HG03097 (cell line): ENCODE data around the gene KCNG2.

ENCODE experiments used
- ATAC-seq: cut with Tn5 transposase; IDR thresholded peaks from one replicate; pipeline ENCODE4 v1.9.1; 2021; ENCODE audit not compliant: unreplicated experiment, low FRiP score

Gene KCNG2

DNA sequence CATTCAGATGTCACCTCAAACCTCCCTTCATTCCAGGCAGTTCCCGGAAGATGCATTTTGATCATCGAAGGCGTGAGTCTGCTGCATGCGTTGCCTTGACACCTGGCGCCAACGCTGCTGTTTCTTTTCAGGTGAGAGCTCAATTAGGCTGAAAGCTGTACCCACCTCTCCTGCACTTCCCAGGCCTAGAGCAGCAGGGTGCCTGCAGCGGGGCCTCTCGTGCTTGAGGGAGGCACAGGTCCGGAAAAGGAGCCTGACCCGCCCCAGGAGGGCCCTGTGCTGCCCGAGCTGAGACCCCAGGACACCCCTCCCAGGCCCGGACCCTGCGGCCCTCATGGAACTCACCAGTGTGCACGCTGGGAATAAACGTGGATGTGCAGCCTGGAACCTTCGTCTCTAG, 31.4 kb upstream of the KCNG2 start:
- ATAC-seq = no peak

DNA sequence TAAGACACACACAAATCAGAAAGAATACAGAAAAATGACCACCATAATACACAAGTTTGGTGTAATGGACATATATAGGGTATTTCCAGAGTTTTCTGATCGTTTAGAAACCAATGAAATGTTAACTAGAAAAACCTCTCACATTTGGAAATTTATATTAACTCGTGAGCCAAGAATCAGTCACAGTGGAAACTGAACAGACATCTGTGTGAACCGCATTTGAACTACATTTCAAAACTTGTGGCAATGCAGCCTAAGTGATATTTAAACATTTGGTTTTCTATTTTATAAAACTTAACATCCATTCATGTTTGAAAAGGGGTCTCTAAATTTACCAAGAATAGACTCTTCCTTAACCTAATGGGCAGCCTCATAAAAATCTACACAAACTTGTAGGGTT, 29.0 kb upstream of the KCNG2 start:
- no peak for ATAC-seq

DNA sequence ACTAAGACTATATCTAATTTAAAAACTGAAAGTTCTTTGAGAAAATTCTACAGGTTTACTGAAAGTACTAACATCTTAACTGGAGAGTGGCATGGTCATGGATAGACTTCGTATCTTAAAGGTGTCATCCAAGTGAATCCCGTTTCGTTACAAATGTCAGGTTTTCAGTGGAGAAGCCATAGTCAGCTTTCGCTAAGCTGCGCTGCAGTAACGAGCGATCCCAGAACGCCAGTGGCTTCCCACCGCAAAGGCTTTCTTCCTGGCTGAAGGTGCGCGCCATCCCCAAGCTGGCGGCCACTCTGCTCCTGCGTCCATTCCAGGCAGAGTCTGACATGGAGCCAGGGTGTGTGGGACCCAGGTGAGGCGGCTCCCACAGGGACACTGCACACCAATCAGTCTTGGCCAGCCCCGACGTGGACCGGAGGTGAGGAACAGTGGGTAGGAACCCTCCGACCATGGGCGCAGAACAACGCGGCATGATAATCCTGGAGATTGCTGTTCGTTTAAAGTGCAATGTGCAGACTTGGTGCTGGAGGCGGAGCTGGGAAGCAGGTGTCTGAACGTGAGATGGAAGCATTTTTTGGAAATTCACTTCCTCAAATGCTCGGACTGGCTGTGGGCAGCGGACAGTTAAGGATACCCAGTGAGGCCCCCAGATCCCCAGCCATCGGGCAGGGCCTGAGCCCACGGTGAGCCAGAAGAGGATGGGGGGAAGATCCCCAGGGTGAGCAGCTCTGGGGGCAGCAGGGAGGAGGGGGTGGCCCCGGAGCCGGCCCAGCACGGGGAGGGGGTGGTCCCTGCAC, 27.8 kb upstream of the KCNG2 start:
- ATAC-seq = no peak

DNA sequence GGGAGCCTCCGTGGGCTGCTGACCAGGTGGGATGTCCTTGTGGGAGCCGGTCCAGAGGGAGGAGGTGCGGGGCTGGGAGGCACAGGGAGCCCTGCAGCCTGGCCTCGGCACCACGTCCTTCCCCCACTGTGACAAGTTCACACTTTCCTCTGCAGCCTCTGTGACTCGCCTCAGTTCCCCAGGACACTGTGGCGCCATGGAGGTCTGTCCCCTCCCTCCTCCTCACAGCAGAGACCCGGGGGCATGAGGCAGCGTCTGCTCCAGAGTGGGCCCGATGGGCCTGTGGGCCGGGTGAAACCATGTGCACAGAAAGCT, 27.3 kb upstream of the KCNG2 start:
- ATAC-seq = no peak

DNA sequence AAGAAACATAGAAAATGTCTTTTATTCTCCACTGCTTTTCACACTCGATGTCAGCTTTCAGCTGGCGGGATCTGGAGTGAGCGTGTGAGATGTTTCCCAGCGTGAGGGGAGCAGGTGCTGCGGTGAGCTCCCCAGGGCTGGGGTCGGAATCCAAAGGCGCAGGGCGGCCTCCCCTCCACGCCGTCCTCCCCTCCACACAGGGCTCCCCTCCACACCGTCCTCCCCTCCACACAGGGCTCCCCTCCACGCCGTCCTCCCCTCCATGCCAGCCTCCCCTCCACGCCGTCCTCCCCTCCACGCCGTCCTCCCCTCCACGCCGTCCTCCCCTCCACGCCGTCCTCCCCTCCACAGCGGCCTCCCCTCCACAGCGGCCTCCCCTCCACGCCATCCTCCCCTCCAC, 26.9 kb upstream of the KCNG2 start:
- ATAC-seq = no peak

DNA sequence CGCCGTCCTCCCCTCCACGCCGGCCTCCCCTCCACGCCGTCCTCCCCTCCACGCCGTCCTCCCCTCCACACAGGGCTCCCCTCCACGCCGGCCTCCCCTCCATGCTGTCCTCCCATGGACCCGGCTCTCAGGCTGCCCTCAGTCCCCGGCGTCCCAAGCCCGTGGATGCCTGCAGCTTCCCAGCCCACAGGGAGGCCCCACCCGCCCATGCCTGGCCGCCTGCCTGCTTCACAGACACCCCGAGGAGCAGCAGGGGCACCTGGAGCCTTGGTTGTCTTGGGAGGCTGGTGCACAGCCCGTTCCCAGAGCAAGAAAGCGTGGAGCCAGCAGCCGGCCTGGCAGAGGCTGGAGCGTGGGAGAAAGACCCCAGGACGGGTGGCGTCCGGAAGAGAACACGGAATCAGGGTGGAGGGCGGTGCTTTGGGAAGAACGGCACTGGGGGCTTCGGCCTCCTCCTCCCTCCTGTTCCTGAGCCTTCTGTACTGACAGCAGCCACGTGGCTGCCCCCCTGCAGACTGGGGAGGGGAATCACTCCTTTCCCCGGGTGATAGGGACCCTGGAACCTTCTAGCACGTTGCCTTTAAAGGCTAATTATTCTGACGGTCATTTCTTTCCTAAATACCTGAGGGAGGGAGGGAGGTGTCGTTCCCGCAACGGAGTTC, 26.2 kb upstream of the KCNG2 start:
- no peak for ATAC-seq

DNA sequence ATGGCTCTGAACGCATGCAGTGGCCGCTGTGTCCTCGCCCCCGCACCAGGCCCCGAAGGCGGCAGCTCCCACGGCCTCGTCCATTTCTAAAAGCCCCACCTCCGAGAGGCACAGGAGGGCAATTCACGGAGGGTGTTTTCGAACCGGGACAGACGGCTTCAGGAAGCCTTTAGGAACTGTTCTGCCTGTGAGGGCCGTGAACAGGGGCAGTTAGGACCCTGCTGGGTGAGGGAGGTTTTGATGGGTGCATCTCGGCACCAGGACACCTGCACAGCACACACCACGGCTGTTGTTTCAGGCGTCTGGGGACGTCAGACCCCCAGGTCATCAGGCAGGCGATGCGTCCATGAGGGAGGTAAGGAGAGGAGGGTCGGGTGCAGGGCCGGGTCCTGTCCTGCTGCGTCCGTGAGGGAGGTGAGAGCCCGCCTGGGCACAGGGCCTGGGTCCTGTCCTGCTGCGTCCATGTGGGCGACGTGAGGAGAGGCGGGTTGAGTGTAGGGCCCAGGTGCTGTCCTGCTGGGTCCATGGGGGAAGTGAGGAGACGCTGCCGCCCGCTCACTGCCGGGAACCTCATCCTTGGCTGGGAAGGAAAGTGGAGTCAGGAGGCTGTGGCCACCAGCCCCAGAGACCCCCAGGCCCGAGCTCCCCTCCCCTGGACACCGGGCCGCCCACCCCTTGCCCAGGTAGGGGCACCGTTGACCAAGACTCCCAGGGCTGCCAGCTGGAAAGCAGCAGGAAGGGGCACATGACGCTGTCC, 25.5 kb upstream of the KCNG2 start:
- ATAC-seq = no peak

DNA sequence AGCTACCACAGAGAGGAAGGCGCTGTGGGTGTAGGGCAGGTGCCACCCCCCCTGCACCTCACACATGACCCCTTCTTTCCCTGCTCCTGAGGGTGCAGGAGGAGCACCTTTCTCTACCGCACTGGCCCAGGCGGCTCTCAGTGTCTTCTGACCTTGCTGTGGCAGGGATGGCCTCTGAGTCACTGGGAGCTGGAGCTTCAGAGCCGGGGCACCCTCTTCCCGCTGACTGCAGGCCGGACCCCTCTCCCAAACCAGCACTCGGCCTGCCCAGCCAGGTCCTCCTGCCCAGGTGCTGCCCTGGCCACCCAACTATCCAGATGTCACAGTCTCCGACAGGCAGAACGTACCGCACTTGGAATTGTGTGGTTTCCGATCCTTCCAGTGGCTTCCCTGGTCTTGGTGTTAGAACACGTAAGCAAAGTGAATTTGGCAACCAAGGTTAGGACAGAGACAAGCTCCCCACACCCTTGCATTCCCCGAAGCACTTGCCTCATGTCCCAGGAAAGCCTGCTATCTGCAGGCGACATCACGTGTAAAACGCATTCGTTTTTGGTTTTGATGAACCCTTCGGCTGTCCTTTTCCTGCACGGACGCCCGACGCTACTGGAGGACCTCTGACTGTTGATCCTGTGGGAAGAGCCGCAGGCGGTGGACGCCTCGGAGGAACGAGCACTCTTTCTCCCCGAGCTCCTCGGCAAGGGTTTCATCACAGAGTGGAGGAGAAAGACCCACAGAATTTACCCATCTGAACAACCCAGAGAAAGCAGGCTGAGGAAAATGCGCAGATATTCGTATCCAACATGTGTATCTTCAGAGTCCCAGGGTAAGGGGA, 24.7 kb upstream of the KCNG2 start:
- ATAC-seq = no peak

DNA sequence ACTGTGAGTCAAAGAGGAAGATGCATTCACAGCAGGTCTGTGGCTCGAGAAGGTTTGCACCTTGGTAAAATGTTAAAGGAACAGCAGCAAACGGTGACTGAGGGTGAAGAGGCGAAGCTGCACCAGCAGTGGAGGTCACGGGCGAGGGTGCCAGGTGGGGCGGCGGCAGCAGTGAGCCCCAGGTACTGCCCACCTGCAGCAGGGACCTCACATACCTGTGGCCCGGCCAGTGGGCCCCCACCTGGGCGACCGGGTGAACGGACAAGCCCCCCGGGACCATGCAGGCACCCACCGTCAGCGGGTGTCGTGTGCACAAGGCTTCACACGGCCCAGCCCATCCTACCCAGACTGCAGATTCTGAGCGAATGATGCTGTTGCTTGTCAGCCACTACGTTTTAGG, 23.6 kb upstream of the KCNG2 start:
- no peak for ATAC-seq

DNA sequence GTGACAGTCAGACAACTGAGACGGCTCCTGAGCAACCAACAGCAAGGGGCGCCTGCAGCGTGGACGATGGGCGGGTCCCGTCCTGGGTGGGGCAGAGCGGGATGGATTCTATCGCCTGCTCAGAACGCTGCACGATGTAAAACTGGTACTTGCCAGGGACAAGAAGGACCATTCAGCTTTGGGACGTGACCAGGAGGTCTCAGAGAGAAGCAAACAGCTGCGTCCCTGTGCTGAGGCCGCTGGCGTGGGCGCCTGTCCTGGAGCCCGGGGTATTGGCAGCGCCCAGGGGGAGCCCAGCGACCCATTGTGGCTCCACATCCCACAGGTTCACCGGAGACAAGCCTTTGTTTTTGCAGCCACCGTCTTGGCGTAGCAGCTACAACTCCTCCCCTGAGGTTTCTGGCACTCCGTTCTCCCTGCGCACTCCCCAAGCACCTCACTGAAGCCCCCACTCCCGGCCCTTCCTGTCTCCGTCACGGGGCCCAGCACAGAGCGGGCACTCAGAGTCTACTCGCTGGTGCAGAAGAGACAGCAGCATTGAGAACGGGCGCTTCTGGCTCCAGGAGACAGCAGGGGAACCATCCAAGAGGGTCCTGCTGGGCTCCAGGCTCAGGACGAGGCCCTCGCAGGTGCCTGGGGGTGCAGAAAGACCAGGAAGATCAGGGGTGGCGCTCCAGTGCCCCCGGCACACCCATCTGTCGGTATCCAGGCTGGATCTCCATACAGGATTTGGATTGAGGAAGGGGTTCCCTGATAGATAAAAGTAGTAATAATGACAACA, 22.1 kb upstream of the KCNG2 start:
- no peak for ATAC-seq

DNA sequence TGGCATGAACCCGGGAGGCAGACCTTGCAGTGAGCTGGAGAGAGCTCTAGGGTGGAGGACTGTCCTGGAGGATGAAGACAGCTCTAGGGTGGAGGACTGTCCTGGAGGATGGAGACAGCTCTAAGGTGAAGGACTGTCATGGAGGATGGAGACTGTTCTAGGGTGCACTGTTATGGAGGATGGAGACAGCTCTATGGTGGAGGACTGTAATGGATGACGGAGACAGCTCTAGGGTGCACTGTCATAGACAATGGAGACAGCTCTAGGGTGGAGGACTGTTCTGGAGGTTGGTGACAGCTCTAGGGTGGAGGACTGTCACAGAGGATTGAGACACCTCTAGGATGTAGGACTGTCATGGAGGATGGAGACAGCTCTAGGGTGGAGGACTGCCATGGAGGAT, 21.1 kb upstream of the KCNG2 start:
- ATAC-seq = no peak

DNA sequence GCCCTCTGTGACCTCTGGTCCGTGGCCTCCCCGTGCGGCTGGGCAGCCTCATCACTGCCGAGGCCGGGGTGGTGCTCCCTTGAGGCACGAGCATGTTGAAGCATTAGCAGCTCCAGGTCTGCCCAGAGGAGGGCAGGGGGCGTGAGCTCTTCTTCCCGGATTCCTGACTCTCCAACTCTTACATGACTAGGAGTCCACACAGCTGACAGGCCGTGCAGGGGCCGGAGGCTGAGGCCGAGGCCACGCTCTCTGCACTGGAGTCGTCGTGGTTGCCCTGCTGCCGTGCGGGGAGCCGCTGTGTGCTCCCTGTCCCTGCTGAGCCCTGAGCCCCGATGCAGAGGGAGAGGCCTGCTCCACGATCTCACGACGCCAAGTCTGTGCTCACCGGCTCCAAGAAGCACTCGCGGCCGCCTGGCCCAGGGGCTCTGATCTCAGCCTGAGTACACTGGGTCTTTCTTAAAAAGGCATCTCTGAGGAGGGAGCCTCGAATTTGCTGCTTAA, 19.4 kb upstream of the KCNG2 start:
- no peak for ATAC-seq

DNA sequence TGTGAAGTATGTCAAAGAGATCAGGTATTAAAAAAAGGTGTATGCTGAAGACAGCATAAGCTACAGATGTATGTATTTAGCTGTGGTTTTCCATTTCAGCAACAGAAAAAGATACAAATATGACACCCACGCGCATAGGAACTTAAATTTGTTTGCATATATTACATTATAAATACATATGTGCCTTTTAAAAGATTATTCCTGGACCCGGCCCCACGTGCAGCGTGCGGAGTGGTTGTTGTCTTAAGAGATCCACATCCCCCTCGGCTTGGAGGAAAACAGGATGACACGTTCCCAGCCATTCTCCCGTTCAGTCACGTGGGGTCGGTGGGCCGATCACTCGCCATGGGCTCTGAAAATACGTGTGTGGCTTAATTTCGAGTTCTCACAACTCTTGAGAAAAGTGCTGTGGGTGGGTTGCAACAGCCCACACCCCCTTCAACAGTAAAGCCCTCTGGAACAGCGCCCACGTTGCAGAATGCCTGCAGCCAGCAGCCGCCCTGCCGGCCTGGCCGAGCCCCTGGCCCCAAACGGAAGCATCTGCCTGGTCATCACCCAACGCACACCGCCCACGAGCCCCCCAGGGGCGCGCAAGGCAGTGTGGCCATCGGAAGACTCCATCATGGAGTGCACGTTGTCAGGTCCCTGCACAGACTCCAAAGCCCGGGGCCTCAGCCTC, 18.6 kb upstream of the KCNG2 start:
- ATAC-seq = no peak

DNA sequence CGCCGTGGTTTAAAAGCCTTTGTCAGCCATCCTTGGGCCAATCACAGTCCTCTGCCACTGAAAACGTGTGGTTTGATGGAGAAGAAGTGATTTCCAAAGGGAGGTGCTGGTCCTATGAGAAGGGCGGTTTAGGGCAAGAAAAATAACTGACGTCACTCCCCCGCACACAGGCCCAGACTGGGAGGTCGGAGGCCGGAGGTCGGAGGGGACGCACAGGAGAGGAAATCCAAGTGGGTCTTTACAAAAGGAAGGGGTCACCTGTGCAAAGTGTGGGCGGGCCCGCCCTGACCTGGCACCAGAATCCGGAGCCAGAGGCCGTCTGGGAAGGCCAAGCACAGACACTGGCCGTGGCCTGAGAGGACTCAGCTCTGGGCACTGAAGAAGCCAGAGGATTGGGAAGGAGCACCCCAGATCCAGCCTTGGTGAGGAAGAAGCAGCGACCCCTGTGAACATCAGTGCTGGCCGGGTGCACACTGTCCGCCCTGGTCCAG, 18.0 kb upstream of the KCNG2 start:
- ATAC-seq = no peak

DNA sequence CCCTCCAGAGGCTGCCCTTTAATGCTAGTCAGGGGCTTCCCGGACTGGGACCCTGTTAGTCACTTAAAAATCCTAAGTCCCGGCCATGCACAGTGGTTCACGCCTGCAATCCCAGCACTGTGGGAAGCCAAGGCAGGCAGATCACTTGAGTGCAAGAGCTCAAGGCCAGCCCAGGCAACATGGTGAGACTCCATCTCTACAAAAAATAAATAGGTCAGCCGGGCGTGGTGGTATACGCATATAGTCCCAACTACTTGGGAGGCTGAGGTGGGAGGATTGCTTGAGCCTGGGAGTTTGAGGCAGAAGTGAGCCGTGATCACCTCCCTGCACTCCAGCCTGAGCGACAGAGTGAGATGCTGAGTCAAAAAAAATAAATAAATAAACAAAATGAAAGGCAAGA, 17.2 kb upstream of the KCNG2 start:
- no peak for ATAC-seq

DNA sequence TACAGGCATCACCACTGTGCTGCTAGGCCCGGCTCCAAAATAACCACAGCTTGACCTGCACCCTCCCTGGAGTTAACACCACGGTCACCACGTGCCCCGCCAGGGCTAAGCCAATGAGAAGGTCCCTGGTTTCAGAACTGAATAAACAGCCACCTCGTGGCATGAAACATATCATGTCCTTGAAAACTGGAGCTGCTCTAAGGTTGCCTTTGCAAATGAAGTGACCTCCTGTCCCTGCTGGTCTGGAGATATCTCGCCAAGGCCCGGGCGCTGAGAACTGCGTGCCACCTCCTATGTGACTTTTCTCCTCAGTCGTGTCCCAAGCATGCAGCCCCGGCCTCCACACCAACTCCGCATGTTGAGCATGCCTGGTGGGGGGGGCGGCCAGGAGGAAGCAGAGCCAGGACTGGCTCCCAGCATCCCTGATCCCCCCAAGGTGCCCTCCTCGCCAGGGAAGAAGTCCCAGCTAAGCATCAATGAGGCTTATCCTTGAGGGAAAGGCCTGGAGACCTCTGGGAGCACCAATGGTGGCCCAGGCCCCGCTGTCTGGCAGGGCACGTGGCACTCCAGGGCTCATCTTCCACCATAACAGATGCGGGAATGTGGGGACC, 16.3 kb upstream of the KCNG2 start:
- no peak for ATAC-seq

DNA sequence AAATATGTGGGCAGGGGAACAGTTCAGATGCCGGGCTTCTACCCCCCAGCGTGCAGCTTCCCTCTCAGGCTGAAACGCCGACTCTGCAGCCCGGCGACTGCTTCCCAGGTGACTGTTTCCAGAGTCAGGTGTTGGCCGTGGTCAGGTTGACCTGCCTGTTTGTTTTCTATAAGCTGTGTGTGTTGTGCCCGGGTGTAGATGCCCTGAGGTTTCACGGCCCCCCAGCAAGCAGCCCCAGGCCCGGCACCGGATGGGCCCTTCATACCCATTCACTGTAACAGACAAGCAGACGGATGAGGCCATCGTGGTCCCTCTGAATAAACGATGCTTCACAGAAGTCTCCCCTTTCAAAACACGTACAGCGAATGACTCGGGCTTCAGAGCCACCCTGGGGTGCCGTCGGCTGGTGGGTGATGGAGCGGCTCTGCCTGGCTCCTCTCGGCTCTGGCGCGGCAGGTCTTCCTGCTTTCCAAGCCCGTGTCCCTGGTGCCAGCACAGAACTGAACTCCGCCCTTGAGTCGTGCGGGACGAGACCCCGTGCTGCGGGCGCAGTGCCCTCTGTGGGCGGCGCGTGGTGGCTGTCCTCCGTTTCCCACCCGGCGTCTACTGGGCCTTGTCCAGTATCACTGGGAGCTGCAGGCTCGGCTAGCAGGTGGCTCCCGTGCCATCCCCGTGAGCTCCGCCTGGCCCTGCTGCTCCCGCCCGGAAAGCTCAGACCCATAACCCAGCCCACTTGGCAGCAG, 15.0 kb upstream of the KCNG2 start:
- ATAC-seq = no peak
